Sigmoid colon (tissue), 7 donors: ENCODE measurements around the gene CARD9. TPM values are rescaled to one million over a fixed set of nuclear protein-coding genes. Genes with fewer than 3 reads are reported as not detected.

Experiments
- DNase-seq: peaks from one replicate; pipeline ENCODE4 v3.0.0-alpha.2; 2019
- H3K27ac ChIP-seq, 4 donors: fragments of 200-600 bp; sonication (generic); one replicate each; pipeline ENCODE4 v1.5.1; 2016 to 2019; ENCODE audit warnings: mild to moderate bottlenecking in 1 of 4
- H3K27me3 ChIP-seq, 3 donors: fragments of 200-600 bp; sonication (generic); one replicate each; pipeline ENCODE4 v1.5.1; 2019; ENCODE audit warnings: mild to moderate bottlenecking in 1 of 3
- H3K36me3 ChIP-seq, 4 donors: fragments of 200-600 bp; sonication (generic); one replicate each; pipeline ENCODE4 v1.5.1; 2016 to 2019
- H3K4me1 ChIP-seq, 4 donors: fragments of 200-600 bp; sonication (generic); one replicate each; pipeline ENCODE4 v1.5.1; 2017 to 2019
- H3K4me3 ChIP-seq, 4 donors: fragments of 200-600 bp; sonication (generic); one replicate each; pipeline ENCODE4 v1.5.1; 2017 to 2019; ENCODE audit warnings: mild to moderate bottlenecking in 2 of 4, moderate library complexity in 1 of 4
- H3K9me3 ChIP-seq, 4 donors: fragments of 200-600 bp in 3 of 4; sonication (generic) in 3 of 4; one replicate each; pipeline versions ENCODE4 v1.5.1 to v1.6.1; 2013 to 2019
- CTCF ChIP-seq, 4 experiments: fragments of 450-650 bp in 3 of 4; fragments of 200-600 bp in 1 of 4; IDR thresholded peaks; one replicate each; pipeline ENCODE4 v1.5.1; 2016 to 2019; ENCODE audit warnings: antibody characterized with exemption in 4 of 4, mild to moderate bottlenecking in 3 of 4, moderate library complexity in 2 of 4
- POLR2AphosphoS5 ChIP-seq, 4 donors: sonication (generic); formaldehyde crosslinking; IDR thresholded peaks; one replicate each; pipeline ENCODE4 v1.6.1; 2017; ENCODE audit warnings: antibody characterized with exemption in 4 of 4
- WGBS, 2 donors: extraction: QIAGEN DNeasy Blood & Tissue Kit; methylation state at CpG; one replicate each; pipeline ENCODE4 v1.1.7; 2013; 5-methylcytosine and 5-hydroxymethylcytosine counted together
- intact Hi-C: fragments of 100-400 bp; cut with DNase I; formaldehyde crosslinking; loops from one replicate; pipeline ENCODE4 v1.15.1; 2023
- polyA plus RNA-seq, 3 donors: library from polyadenylated mRNA; stranded (reverse); fragments of 200-250 nt; gene quantifications; one replicate each; pipeline ENCODE4 v1.2.3, GENCODE V29; 2013
- total RNA-seq, 4 donors: library from RNA; depleted of rRNA; stranded (reverse); fragments of >200 nt; gene quantifications; one replicate each; pipeline ENCODE4 v1.1.0, GENCODE V29; 2016
- donor health status: healthy with polysubstance abuse.
- donor health status: Bipolar disorder and iron deficiency.
- donor health status: healthy.

CARD9 gene
- total and polyA plus RNA-seq, 7 donors = 1.5 to 6.9 (median 2.3) TPM

GRCh38 chr9:136314944-136315343, 58.5 kb downstream of the CARD9 start:
- Histone ChIP-seq H3K27me3 (peaks cover 7 to 27% (median 18%) of the 10 kb centered on the region in 3 donors), H3K36me3 (no peaks in the 10 kb centered on the region), H3K4me3 (no peak overlapping the region), H3K9me3 (no peaks in the 10 kb centered on the region), H3K4me1 (no peaks in the 10 kb centered on the region), H3K27ac (no peak overlapping the region)
- DNase-seq = no peak
- 86 to 87% methylated on average over 4 of the region's 4 CpGs for WGBS, 2 donors
- no peak for TF ChIP-seq CTCF (IDR thresholded peaks at IDR 0.05)
- no peak for TF ChIP-seq POLR2AphosphoS5 (IDR thresholded peaks at IDR 0.05)
- intact Hi-C loops = no loop called here

- Histone ChIP-seq H3K27me3 (peaks cover 11 to 36% (median 23%) of the 10 kb centered on the region in 3 donors), H3K4me3 (no peak overlapping the region), H3K4me1 (no peaks in the 10 kb centered on the region), H3K36me3 (no peaks in the 10 kb centered on the region), H3K9me3 (no peaks in the 10 kb centered on the region), H3K27ac (no peak overlapping the region)
- intact Hi-C loops = no loop called here
- DNase-seq = no peak
- WGBS, 2 donors = 78 to 93% methylated on average over 3 of the region's 3 CpGs
- no peak for TF ChIP-seq CTCF (IDR thresholded peaks at IDR 0.05)
These were observed 59.4 kb downstream of the CARD9 start for GRCh38 chr9:136314056-136314416.

Other genes with a start within 250 kb of the CARD9 start
- gene LHX3, start 168.5 kb downstream of the CARD9 start, total RNA-seq = not detected
- not detected for gene LHX3, start 168.5 kb downstream of the CARD9 start, polyA plus RNA-seq
- 1 to 10 TPM; 3.2 to 6.4 (median 4.8) TPM for gene QSOX2, start 127.9 kb downstream of the CARD9 start, total RNA-seq
- 10 to 100 TPM in 1 of 3 donors, under 1 TPM in 2; 0.60 to 10.1 (median 0.69) TPM for gene QSOX2, start 127.9 kb downstream of the CARD9 start, polyA plus RNA-seq
- not detected for gene CCDC187, start 69.6 kb downstream of the CARD9 start, total RNA-seq
- under 1 TPM in 1 of 3 donors, not detected in 2; 0.32 TPM for gene CCDC187, start 69.6 kb downstream of the CARD9 start, polyA plus RNA-seq
- gene GPSM1, start 46.1 kb downstream of the CARD9 start, total RNA-seq = 10 to 100 TPM in 2 of 4 donors, 1 to 10 TPM in 2; 5.0 to 16.1 (median 12.2) TPM
- 1 to 10 TPM; 2.3 to 4.8 (median 2.4) TPM for gene GPSM1, start 46.1 kb downstream of the CARD9 start, polyA plus RNA-seq
- 10 to 100 TPM; 19.7 to 41.9 (median 37.8) TPM for gene DNLZ, start 9.9 kb downstream of the CARD9 start, total RNA-seq
- gene DNLZ, start 9.9 kb downstream of the CARD9 start, polyA plus RNA-seq = 10 to 100 TPM in 2 of 3 donors, 1 to 10 TPM in 1; 8.4 to 11.6 (median 10.2) TPM
- gene SNAPC4, start 26.5 kb upstream of the CARD9 start, total RNA-seq = 10 to 100 TPM in 1 of 4 donors, 1 to 10 TPM in 3; 2.6 to 10.8 (median 5.1) TPM
- 10 to 100 TPM in 1 of 3 donors, 1 to 10 TPM in 2; 1.4 to 10.4 (median 1.8) TPM for gene SNAPC4, start 26.5 kb upstream of the CARD9 start, polyA plus RNA-seq
- 10 to 100 TPM; 23.2 to 42.7 (median 32.9) TPM for gene ENTR1, start 36.9 kb upstream of the CARD9 start, total RNA-seq
- 10 to 100 TPM; 16.2 to 47.2 (median 17.6) TPM for gene ENTR1, start 36.9 kb upstream of the CARD9 start, polyA plus RNA-seq
- 10 to 100 TPM; 22.9 to 28.5 (median 25.6) TPM for gene PMPCA, start 37.0 kb upstream of the CARD9 start, total RNA-seq
- 10 to 100 TPM; 24.6 to 49.9 (median 30.3) TPM for gene PMPCA, start 37.0 kb upstream of the CARD9 start, polyA plus RNA-seq
- 10 to 100 TPM in 1 of 4 donors, 1 to 10 TPM in 3; 4.6 to 12.2 (median 6.6) TPM for gene INPP5E, start 66.2 kb upstream of the CARD9 start, total RNA-seq
- 1 to 10 TPM; 1.8 to 7.5 (median 2.3) TPM for gene INPP5E, start 66.2 kb upstream of the CARD9 start, polyA plus RNA-seq
- 10 to 100 TPM; 22.9 to 33.9 (median 30.2) TPM for gene SEC16A, start 109.4 kb upstream of the CARD9 start, total RNA-seq
- 10 to 100 TPM; 22.8 to 57.0 (median 24.5) TPM for gene SEC16A, start 109.4 kb upstream of the CARD9 start, polyA plus RNA-seq
- gene NOTCH1, start 172.4 kb upstream of the CARD9 start, total RNA-seq = 10 to 100 TPM; 16.6 to 36.0 (median 31.8) TPM
- gene NOTCH1, start 172.4 kb upstream of the CARD9 start, polyA plus RNA-seq = 10 to 100 TPM in 1 of 3 donors, 1 to 10 TPM in 2; 1.8 to 30.8 (median 3.7) TPM